Right ventricle myocardium inferior (tissue), 1 donor: ENCODE data around the gene OR1S1. TPM values are rescaled to one million over a fixed set of nuclear protein-coding genes. Genes with fewer than 3 reads are reported as not detected.
"Not testable (repeated sequence)": the region's sequence is repeated elsewhere in the genome, so short reads cannot be mapped to it uniquely, and the experiment has no call there.

Experiments used
- ATAC-seq: fragments of 200-7000 bp; cut with Tn5 transposase; one replicate; pipeline ENCODE4 v1.9.1; 2020; ENCODE audit warnings: mild to moderate bottlenecking, moderate library complexity
- DNase-seq: peaks from one replicate; pipeline ENCODE4 v3.0.0; 2021; ENCODE audit errors: missing footprints
- intact Hi-C: fragments of 100-400 bp; cut with DNase I; formaldehyde crosslinking; loops from one replicate; pipeline ENCODE4 v1.11.0; 2022
- long read RNA-seq: library from polyadenylated mRNA; unstranded; transcript quantifications from one replicate; pipeline ENCODE4 v2.0.0, GENCODE V29; 2021
- total RNA-seq: library from RNA; stranded (reverse); fragmentation: NEBNext Ultra II Directional; extraction: Animal tissue kit (Norgen Biotek cat#: 25700); gene quantifications from one replicate; pipeline ENCODE4 v1.2.1, GENCODE V29; 2021
- donor health status: DM: no; HTN: yes; CAD: no; lungs with severe emphysema.

OR1S1 gene
- total RNA-seq = not detected
- long read RNA-seq = 0 reads

DNA sequence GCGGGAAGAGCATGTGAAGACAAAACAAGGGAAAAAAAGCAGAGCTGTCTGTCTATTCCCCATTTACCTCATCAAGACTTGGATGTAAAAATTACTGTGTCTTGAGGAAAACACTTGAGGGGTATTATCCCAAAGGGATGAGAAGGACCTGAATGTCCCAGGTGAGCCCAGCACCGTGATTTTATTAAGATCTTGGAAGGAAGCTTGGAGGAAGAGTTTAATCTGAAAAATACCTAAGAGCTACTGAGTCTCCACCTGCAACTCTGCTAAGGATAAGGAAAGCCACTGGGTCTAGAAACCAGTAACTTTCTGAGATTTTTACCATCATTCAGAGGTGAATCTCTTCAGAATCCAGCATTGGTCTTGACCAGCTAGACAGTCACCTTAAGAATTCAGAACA lies at the start of gene OR1S1:
TSS of gene OR1S1 (plus strand) at position 301 of the 400 bp plus-strand sequence.
- intact Hi-C loops = not testable (repeated sequence)

DNA sequence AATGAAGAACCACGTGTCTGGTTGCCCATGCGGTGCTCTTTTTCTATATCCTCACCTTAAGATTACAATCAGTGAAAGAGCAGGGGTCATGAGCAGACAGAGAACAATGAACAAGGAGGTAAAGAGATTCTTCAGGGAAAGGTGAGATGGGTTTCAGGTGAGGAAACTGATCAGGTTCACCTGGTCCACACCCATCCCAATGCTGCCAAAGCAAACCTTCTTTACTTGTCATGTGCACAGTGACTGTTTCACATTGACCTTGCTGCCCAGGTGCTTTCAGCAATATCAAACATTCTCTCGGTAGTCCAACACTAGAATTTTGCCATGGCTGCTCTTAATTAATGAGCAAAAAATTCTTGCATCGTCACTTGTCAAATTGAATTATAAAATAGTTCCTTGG lies 48.1 kb upstream of the OR1S1 start:
- intact Hi-C loops = no loop called here
- ATAC-seq = no peak
- no peak for DNase-seq

More for the DNA sequence above, at the start of gene OR1S1:
- ATAC-seq, DNase-seq: not testable (repeated sequence)

DNA sequence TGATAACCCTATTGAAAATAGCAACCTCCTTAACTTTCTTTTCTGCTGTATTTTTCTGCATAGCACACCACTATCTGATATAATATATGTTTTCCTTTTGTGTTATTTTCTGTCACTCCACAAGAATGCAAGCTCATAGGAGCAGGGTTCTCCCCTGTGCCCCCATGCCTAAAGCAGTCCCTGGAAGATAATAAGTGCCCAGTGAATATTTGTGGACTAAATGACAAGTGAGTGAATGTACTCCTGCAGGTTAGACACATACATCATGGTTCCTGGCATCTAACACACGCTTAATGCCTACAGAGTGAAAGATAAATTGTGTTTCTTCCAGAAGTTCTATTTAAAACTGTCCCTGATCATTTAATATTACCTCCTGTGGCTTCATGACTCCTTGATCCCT lies 47.5 kb upstream of the OR1S1 start:
- DNase-seq (no peak), ATAC-seq (no peak)
- intact Hi-C loops = no loop called here

DNA sequence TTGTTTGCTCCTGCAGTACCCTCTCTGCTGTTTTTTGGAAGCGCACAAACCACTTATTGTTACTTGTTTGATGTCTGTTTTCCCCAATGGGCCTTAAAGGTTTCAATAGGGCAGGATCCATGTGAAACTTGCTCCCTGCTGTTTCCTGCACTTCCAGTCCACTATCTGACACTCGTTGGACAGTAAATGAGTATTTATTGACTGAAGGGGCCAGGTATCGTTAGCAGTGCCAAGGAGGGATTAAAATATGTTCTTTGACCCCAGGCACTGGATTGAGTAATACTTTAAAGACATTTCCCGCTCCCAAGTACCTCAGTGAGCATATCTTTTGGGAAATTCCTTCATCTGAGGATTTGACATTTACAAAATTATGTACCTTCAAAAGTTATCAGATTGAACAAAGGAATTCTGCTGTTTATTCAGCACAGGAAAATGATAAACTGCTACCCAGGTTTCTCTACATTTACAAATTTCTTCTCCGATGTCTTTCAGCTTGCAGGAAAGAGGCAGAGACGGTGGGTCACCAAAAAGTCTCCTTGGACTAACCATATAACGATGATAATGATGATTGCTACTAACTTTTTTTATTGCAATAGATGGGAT lies 46.9 kb upstream of the OR1S1 start:
- no peak for ATAC-seq
- DNase-seq = no peak
- intact Hi-C loops = no loop called here

DNA sequence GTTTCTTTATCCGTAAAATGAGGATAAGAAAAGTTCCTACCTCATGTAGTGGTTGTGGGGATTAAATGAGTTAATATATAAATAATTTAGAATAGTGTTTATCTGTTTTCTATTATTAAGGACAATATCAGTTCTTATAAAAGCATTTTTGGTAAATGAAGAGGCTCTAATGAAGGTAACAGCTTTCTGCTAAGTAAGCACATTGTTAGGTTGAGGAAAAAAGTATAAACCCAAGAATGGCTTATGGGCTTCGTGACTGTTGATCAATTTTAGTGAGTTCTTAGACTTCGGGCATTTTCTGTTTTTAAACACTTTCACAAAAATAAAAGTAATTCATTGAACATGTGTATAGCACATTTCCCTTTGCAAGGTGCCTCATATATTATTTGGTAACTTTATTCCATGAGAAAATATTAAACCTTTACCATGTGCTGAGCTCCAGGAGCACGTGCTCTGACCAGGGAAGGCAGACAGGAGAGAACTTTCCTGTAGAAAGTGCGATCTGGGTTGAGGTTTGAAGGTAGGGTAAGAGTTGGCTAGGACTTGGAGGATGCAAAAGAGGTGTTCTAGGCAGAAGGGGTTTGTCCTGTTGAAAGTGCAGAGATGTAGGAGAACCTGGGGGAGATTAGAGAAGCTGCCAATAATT lies 35.0 kb upstream of the OR1S1 start:
- no peak for DNase-seq
- ATAC-seq = no peak
- intact Hi-C loops = no loop called here

DNA sequence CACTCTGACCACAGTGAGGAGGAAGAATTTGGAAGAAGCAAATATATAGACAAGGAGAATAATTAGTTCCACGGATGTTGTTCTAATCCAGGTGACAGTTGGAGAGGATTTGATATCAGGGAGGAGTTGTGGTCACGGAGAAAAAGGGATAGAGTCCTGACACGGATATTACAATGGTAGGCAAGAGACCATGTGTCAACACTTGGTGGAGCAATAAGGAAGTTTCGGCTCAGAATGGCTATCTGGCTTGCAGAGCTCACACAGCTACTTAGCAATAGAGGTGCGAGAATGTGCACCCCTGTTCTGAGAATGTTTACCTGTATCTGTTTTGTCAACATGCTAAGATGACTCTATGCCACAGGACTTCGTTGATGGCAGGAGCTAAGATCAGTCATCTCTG lies 34.1 kb upstream of the OR1S1 start:
- intact Hi-C loops = no loop called here
- DNase-seq (no peak), ATAC-seq (no peak)

DNA sequence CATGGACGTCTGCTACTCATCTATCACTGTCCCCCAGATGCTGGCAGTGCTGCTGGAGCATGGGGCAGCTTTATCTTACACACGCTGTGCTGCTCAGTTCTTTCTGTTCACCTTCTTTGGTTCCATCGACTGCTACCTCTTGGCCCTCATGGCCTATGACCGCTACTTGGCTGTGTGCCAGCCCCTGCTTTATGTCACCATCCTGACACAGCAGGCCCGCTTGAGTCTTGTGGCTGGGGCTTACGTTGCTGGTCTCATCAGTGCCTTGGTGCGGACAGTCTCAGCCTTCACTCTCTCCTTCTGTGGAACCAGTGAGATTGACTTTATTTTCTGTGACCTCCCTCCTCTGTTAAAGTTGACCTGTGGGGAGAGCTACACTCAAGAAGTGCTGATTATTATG lies 32.9 kb upstream of the OR1S1 start:
- intact Hi-C loops = no loop called here
- DNase-seq (peak; percentile 63), ATAC-seq (no peak)

DNA sequence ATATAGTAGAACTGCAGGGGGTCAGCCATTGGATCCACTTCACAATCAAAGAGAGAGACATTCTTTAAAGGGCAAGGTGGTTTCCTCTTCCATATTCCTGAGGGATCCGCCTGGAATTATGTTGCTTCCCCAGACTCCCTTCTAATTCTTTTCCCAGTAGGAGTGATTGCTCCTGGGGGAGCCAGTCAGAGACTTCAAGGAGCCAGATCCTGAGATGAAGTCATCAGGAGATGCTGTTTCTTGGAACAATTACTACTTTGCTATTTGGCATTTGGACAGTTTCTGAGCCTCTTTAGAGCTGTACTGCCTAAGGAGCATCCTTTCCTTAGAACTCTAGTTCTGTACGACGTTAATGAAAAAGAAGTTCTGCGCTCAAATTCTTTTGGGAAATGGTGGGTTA lies 25.6 kb upstream of the OR1S1 start:
- ATAC-seq (peak; percentile 44), DNase-seq (no peak)
- intact Hi-C loops = no loop called here

DNA sequence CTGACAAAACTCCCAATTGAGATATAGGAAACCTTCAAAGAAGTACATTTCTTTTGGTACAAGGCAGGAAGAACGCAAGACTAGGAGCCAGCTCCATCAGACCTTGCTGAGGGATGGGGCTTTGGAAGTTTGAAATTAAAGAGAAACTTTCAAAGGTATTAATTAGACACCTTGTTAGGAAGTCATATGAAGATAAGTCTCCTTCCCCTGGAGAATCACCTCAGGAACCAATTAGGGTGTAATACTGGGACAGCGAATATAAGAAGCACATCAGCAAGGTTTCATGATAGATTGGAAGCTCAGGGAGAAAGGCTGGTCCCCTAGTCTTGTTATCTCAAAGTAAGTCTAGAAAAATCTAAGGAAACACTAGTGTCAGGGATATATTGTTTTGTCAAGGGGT lies 23.8 kb upstream of the OR1S1 start, which contains the start of gene OR9Q2:
TSS of gene OR9Q2 (plus strand) at position 301 of the 400 bp plus-strand sequence. CDS start 1,421 bp downstream, outside the sequence.
- ATAC-seq (no peak), DNase-seq (no peak)
- intact Hi-C loops = no loop called here

DNA sequence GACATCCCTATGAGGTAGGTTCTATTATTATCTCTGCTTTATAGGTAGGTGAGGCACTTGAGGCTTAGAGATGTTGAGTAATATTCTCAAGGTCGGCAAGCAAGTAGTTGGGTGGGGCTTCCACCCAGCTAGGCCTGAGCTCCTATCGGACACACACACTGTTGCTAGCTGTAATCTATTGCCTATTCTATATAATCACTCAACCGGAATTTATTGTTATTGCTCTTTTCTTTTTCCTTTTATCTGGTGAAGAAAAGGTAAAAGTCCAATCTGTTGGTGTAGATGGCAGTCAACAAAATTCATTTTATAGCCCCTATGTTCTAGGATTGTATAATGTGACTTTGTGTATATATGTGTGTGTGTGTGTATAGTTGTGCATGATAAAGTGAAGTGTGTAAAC lies 20.3 kb upstream of the OR1S1 start:
- intact Hi-C loops = no loop called here
- no peak for ATAC-seq
- DNase-seq = no peak

DNA sequence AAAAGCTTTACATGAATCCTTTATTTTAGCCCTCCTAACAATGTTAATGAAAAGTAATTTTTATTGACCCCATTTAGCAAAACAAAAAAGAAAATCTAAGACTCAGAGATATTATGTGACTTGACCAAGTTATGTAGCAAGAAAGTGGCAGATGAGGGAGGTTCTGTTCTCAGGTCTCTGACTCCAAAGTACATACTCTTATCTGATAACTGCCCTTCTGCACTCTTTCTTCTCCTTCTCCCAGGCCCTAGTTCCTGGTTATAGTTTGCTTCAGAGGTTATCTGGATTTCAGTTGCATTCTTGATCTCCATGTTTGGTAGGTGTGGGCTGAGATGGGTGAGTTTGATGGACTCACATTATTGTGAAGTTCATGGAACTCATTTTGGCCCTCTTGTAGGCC lies 19.1 kb upstream of the OR1S1 start:
- intact Hi-C loops = no loop called here
- DNase-seq (no peak), ATAC-seq (no peak)

DNA sequence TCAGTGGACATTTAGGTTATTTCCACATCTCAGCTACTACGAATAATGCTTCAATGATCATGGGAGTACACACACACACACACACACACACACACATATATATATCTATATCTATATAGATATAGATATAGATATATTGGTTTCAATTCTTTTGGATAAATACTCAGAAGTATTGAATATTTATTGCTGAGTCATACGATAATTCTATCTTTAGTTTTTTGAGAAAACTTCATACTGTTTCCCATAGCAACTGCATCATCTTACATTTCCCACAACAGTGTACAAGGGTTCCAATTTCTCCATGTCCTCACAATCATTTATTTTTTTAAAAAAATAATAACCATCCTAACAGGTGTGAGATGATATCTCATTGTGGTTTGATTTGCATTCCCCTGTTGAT lies 16.6 kb upstream of the OR1S1 start:
- no peak for ATAC-seq
- DNase-seq = no peak
- intact Hi-C loops = no loop called here

DNA sequence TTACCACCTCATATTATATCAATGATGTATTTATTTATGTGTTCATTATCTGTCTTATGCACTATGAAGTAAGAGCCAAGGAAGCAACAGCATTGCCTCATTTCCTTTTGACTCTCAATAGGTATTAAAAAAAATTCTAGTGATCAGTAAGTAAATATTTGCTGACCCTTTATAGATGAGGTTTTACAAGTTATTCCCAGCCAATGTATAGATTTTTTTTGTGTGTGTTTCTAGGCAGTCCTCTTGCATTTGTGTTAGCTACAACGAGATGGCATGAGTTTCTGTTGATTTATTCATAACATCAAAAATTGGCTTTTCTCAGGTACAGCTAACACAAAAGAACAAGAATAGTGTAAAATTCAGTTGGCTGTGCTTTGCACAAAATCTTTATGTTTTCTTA lies 13.2 kb upstream of the OR1S1 start:
- DNase-seq (no peak), ATAC-seq (no peak)
- intact Hi-C loops = no loop called here

DNA sequence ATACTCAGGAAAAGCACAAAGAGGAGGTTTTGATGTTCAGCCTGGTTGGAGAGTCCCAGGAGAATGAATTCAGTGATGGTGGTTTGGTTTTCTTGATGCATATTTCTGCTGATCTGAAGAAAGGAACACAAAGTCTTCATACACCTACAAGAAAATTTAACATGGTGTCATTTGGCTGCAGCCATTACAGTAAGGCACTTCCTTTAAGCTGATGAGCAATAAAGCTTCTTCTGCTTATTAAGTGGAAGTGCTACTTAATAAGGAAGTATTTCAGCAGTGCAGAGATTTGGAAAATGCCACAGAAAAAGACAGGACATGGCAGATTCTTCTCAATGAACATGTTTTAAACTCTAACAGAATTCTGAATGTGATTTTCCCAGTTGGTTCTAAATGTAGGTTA lies 8.5 kb upstream of the OR1S1 start, which contains the start of gene OR1S2:
TSS of gene OR1S2 (minus strand) at position 101 of the 400 bp plus-strand sequence. CDS start at position 101, 0 bp downstream.
- intact Hi-C loops = no loop called here
- DNase-seq = no peak
- no peak for ATAC-seq

DNA sequence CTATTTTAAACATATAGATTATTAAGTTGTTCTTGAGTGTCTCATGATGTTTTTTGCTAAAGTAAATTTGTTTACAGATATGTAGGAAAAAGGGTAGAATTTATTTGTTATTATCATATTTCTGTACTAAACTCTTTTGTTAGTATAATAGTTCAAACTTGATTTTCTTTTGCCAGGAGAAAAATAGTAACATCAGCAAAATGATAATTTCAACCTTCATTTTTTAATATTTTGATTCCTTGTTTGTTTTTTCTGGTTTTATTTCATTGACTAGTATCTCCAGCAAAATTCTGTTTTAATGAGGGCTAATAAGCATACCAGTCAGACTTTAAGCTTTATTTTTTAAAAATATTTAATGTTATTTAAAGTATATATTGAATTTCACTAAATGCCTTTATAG lies 4.0 kb downstream of the OR1S1 start:
- intact Hi-C loops = no loop called here
- no peak for ATAC-seq

DNA sequence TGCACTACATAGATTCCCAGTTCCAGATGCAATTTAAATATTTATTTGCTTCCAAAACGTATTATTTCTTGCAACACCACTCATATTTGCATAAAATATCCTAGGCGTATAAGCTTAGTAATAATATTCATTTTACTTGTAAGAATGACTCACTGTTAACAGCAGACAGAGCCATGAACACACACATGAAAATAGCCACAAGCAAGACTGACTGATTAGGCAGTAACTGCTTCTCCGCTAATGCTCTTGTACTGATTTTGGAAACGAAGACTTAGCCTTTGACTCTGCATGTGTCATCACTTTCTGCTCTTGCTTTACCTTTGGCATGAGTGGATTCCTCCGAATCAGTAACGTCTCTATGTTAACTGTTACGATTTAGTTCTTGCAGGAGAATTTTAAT lies 10.2 kb downstream of the OR1S1 start:
- intact Hi-C loops = no loop called here
- ATAC-seq (no peak), DNase-seq (no peak)

More for the DNA sequence above, 4.0 kb downstream of the OR1S1 start:
- no peak for DNase-seq

DNA sequence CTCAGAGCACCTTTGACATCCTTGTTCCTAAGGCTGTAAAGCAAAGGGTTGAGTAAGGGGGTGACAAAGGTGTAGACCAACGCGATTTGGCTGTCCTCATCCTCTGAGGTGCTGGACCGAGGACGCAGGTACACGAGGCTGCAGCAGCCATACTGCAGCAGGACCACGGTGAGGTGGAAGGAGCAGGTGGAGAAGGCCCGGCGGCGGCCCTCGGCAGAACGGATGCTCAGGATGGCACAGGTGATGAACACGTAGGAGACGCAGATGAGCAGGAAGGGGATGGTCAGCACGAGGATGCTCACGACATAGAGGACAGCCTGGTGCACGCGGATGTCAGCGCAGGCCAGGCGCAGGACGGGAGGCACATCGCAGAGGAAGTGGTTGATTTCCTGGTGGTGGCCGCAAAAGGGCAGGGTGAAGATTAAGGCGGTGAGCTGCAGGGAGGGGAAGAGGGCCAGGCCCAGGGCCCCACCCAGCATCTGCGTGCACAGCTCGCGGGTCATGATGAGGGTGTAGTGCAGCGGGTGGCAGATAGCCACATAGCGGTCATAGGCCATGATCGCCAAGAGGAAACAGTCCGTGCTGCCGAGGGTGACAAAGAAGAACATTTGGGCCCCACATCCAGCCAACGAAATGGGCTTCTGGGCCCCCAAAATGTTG lies 15.6 kb downstream of the OR1S1 start:
- ATAC-seq = no peak
- intact Hi-C loops = no loop called here
- no peak for DNase-seq

DNA sequence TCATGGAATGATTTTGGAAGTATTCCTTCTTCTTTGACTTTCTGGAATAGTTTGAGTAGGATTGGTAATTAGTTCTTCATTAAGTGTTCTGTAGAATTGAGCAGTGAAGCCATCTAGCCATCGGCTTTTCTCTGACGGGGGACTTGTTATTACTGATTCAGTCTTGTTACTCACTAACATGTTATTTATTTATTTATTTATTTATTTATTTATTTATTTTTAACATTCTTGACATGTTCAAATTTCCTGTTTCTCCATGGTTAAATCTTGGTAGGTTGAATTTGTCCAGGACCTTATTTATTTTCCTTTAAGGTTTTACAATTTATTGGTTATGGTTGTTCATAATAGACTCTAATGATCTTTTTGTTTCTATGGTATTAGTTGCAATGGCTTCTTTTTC lies 31.4 kb downstream of the OR1S1 start:
- ATAC-seq (no peak), DNase-seq (no peak)
- intact Hi-C loops = no loop called here

DNA sequence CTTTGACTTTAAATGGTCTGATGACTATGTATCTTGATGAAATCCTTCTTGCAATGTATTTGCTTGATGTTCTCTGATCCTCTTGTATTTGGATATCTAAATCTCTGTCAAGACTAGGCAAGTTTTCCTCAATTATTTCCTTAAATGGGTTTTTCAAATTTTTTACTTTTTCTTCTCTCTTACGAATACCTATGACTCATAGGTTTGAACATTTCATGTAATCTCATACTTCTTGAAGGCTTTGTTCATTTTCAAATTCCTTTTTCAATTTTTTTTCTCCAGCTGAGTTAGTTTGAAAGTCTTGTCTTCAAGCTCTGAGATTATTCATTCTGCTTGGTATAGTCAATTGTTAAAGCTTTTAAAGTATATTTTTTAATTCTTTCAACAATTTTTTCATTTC lies 42.4 kb downstream of the OR1S1 start:
- intact Hi-C loops = no loop called here
- DNase-seq (no peak), ATAC-seq (no peak)

DNA sequence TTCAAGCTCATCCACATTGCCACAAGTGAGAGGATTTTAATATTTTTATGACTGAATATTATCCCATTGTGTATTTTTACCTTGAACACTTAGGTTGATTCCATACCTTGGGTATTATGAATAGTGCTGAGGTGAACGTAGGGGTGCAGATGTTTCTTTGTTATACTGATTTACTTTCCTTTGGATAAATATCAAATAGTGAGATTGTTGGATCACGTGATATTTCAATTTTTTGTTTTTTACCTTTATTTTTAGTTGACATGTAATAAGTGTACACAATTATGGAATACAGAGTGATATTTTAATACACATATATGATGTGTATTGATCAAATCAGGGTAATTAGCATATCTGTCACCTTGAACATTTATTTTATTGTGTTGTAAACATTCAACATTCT lies 47.5 kb downstream of the OR1S1 start:
- DNase-seq = no peak
- no peak for ATAC-seq
- intact Hi-C loops = no loop called here
